Neural cell (in vitro differentiated cells): ENCODE results near the gene NCK1. TPM values are rescaled to one million over a fixed set of nuclear protein-coding genes. Genes with fewer than 3 reads are reported as not detected.

ENCODE experiments used
- H2AFZ ChIP-seq: fragments of 200-600, 300-800 bp; sonication (generic), shearing (Covaris generic); 2 replicates; pipeline ENCODE4 v1.6.0; 2014; ENCODE audit warnings: low read depth, mild to moderate bottlenecking, antibody characterized with exemption, low read length, moderate library complexity
- H3F3A ChIP-seq: fragments of 200-600 bp; shearing (Covaris generic); 2 replicates; pipeline ENCODE4 v1.6.1; 2016; ENCODE audit warnings: mild to moderate bottlenecking, moderate library complexity, mixed read lengths, antibody characterized with exemption, low read length; ENCODE audit not compliant: insufficient read depth, poor library complexity, severe bottlenecking
- H3K27ac ChIP-seq: fragments of 200-600, 300-800 bp; sonication (generic), shearing (Covaris generic); 2 replicates; pipeline ENCODE4 v1.5.1; 2014; ENCODE audit warnings: mild to moderate bottlenecking, low read length, moderate library complexity
- H3K27me3 ChIP-seq: fragments of 300-800, 200-600 bp; sonication (generic), shearing (Covaris generic); 2 replicates; pipeline ENCODE4 v1.6.0; 2014; ENCODE audit warnings: mild to moderate bottlenecking, low read depth, low read length, moderate library complexity; ENCODE audit not compliant: insufficient read depth
- H3K36me3 ChIP-seq: fragments of 300-800, 200-600 bp; sonication (generic), shearing (Covaris generic); 2 replicates; pipeline ENCODE4 v1.5.1; 2014; ENCODE audit warnings: mild to moderate bottlenecking, antibody characterized with exemption, low read length, moderate library complexity; ENCODE audit not compliant: insufficient read depth
- H3K4me2 ChIP-seq: fragments of 300-800, 200-600 bp; sonication (generic), shearing (Covaris generic); 2 replicates; pipeline ENCODE4 v1.6.0; 2014; ENCODE audit warnings: mild to moderate bottlenecking, low read length
- H3K4me3 ChIP-seq: fragments of 300-800, 200-600 bp; sonication (generic), shearing (Covaris generic); 2 replicates; pipeline ENCODE4 v1.5.1; 2014; ENCODE audit warnings: mild to moderate bottlenecking, low read length, moderate library complexity
- H3K79me2 ChIP-seq: fragments of 200-600 bp; shearing (Covaris generic); replicated peaks from 2 replicates; pipeline ENCODE4 v1.6.0; 2014; ENCODE audit warnings: mild to moderate bottlenecking, low read length, moderate library complexity; ENCODE audit not compliant: insufficient read depth
- H3K9ac ChIP-seq: fragments of 300-800, 200-600 bp; sonication (generic), shearing (Covaris generic); 2 replicates; pipeline ENCODE4 v1.6.1; 2016; ENCODE audit warnings: mild to moderate bottlenecking, low read length, mixed read lengths
- H3K9me2 ChIP-seq: fragments of 200-600 bp; shearing (Covaris generic); 2 replicates; pipeline ENCODE4 v1.6.1; 2016; ENCODE audit warnings: mild to moderate bottlenecking, low read length, mixed read lengths; ENCODE audit not compliant: insufficient read depth
- H3K9me3 ChIP-seq: fragments of 200-600, 300-800 bp; sonication (generic), shearing (Covaris generic); 2 replicates; pipeline ENCODE4 v1.6.1; 2016; ENCODE audit warnings: mild to moderate bottlenecking, mixed run types, low read length, moderate library complexity, mixed read lengths
- H4K20me1 ChIP-seq: fragments of 200-600 bp; shearing (Covaris generic); 2 replicates; pipeline ENCODE4 v1.6.1; 2016; ENCODE audit warnings: mild to moderate bottlenecking, mixed run types; ENCODE audit not compliant: insufficient read depth
- EP300 ChIP-seq: fragments of 450-650 bp; conservative IDR thresholded peaks from 2 replicates; pipeline ENCODE4 v1.6.1; 2014; ENCODE audit warnings: antibody characterized with exemption, mild to moderate bottlenecking, moderate library complexity; ENCODE audit not compliant: poor library complexity, severe bottlenecking
- EZH2 ChIP-seq: fragments of 200-600, 300-800 bp; shearing (Covaris generic), sonication (generic); IDR thresholded peaks from 2 replicates; pipeline ENCODE4 v1.6.1; 2014; ENCODE audit warnings: antibody characterized with exemption, low read length, borderline replicate concordance, mild to moderate bottlenecking; ENCODE audit not compliant: insufficient read depth, poor library complexity, severe bottlenecking
- MXI1 ChIP-seq: fragments of 450-650 bp; conservative IDR thresholded peaks from 2 replicates; pipeline ENCODE4 v1.6.1; 2014; ENCODE audit warnings: antibody characterized with exemption, mild to moderate bottlenecking; ENCODE audit not compliant: poor library complexity, severe bottlenecking
- POLR2AphosphoS5 ChIP-seq: IDR thresholded peaks from 2 replicates; pipeline ENCODE4 v1.6.1; 2012
- RAD21 ChIP-seq: fragments of 450-650 bp; conservative IDR thresholded peaks from 2 replicates; pipeline ENCODE4 v1.6.1; 2014; ENCODE audit warnings: antibody characterized with exemption, mild to moderate bottlenecking, moderate library complexity
- REST ChIP-seq: IDR thresholded peaks from 2 replicates; pipeline ENCODE4 v1.6.1; 2012; ENCODE audit warnings: borderline replicate concordance
- SMC3 ChIP-seq: fragments of 450-650 bp; conservative IDR thresholded peaks from 2 replicates; pipeline ENCODE4 v1.6.1; 2014; ENCODE audit warnings: antibody characterized with exemption, mild to moderate bottlenecking, moderate library complexity; ENCODE audit not compliant: poor library complexity
- TAF1 ChIP-seq: IDR thresholded peaks from 2 replicates; pipeline ENCODE4 v1.6.1; 2012; ENCODE audit warnings: low read depth
- polyA plus RNA-seq: library from polyadenylated mRNA; depleted of rRNA; stranded (reverse); fragments of >200 nt; gene quantifications from 2 replicates; pipeline ENCODE4 v1.2.3, GENCODE V29; 2014
- TF ChIP-seq, protein P1 (sequence below): fragments of 450-650 bp; IDR thresholded peaks from 2 replicates; pipeline ENCODE4 v1.5.1; 2014; ENCODE audit warnings: antibody characterized with exemption, mild to moderate bottlenecking, moderate library complexity; ENCODE audit not compliant: poor library complexity, severe bottlenecking

Gene NCK1
- polyA plus RNA-seq, 1 donor from 2014 or later: 21.5 TPM

DNA sequence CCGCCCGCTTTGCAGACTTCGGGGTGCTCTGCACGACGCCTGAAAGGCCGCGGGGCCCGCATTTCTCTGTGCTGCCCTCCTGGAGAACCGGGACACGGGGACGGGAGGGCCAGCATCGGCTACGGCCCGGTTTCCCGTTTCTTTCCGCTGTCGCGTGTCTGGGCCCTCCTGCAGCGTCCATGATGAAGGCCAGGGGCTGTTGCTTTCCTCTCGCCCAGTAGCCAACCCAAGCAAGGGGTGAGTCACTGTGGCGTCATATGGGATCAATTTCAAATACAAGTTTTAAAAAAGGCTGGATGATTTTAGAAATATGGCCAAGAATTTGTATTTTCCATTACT, 42.6 kb upstream of the NCK1 start:
- TF ChIP-seq, protein P1, sequence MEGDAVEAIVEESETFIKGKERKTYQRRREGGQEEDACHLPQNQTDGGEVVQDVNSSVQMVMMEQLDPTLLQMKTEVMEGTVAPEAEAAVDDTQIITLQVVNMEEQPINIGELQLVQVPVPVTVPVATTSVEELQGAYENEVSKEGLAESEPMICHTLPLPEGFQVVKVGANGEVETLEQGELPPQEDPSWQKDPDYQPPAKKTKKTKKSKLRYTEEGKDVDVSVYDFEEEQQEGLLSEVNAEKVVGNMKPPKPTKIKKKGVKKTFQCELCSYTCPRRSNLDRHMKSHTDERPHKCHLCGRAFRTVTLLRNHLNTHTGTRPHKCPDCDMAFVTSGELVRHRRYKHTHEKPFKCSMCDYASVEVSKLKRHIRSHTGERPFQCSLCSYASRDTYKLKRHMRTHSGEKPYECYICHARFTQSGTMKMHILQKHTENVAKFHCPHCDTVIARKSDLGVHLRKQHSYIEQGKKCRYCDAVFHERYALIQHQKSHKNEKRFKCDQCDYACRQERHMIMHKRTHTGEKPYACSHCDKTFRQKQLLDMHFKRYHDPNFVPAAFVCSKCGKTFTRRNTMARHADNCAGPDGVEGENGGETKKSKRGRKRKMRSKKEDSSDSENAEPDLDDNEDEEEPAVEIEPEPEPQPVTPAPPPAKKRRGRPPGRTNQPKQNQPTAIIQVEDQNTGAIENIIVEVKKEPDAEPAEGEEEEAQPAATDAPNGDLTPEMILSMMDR: no peak
- TF ChIP-seq TAF1: no peak
- no peak for TF ChIP-seq RAD21
- TF ChIP-seq SMC3: no peak
- TF ChIP-seq EP300: no peak
- TF ChIP-seq REST: no peak
- TF ChIP-seq MXI1: peak; percentile 7
- Histone ChIP-seq H3K9me3 (no peaks in the 10 kb centered on the region), H3K27me3 (peaks cover 26% of the 10 kb centered on the region), H3K27ac (no peak overlapping the region), H3K79me2 (no peaks in the 10 kb centered on the region), H3K9me2 (no peaks in the 10 kb centered on the region), H3F3A (no peaks in the 10 kb centered on the region), H3K4me2 (peak overlapping the region; percentile 51), H3K4me3 (peak overlapping the region; percentile 79), H4K20me1 (no peaks in the 10 kb centered on the region), H3K36me3 (no peaks in the 10 kb centered on the region), H3K9ac (peak overlapping the region; percentile 67), H2AFZ (peak overlapping the region; percentile 49)

- Histone ChIP-seq H4K20me1 (no peaks in the 10 kb centered on the region), H3K27me3 (peaks cover 26% of the 10 kb centered on the region), H3K79me2 (no peaks in the 10 kb centered on the region), H3K36me3 (no peaks in the 10 kb centered on the region), H3K9me2 (no peaks in the 10 kb centered on the region), H3K4me2 (peak overlapping the region; percentile 51), H3K4me3 (peak overlapping the region; percentile 79), H3K9me3 (no peaks in the 10 kb centered on the region), H3K9ac (peak overlapping the region; percentile 67), H3F3A (no peaks in the 10 kb centered on the region), H2AFZ (peak overlapping the region; percentile 49), H3K27ac (no peak overlapping the region)
- TF ChIP-seq MXI1 (no peak), EP300 (no peak), POLR2AphosphoS5 (no peak), EZH2 (no peak), SMC3 (no peak), TAF1 (no peak), REST (no peak)
- TF ChIP-seq, protein P1: no peak
Observed at GRCh38 chr3:136819731-136820679, 42.0 kb upstream of the NCK1 start.
